Stromal cell of bone marrow (primary cell): ENCODE results near the gene ERN2.
A peak's percentile ranks its signal among the peaks of the same experiment; 100 is the strongest.
"Not testable (repeated sequence)": the region's sequence is repeated elsewhere in the genome, so short reads cannot be mapped to it uniquely, and the experiment has no call there.

Experiments
- DNase-seq: peaks from one replicate; pipeline ENCODE4 v3.0.0-alpha.2; 2012; ENCODE audit warnings: low read depth

Gene ERN2

GRCh38 chr16:23712976-23713375, at the start of gene ERN2:
ERN2 (minus strand) TSS chr16:23713222; CDS start chr16:23713187, 35 bp downstream.
- no peak for DNase-seq

DNA sequence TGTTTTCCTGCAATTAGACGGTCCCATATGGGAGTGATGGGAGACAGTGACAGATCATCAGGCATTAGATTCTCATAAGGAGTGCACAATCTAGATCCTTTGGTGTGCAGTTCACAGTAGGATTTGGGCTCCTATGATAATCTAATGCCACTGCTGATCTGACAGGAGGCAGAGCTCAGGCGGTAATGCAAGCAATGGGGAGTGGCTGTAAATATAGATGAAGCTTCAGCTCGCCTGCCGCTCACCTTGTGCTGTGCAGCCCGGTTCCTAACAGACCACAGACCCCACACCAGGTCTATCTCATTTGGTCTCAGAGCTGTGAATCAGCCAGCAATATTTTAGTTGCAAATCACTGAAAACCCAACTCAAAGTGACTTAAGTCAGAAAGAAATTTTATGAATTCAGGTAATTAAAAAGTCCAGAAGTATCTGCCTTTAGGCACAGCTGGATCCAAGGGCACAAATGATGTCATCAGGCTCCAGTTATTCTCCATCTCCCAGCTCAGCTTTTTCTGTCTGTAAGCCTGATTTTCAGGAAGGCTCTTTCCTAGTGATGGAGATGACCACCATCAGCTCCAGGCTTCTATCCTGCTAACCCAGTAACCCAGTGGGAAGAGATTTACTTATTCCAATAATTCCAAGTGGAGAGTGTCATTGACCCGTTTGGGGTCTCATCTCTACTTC, 45.1 kb upstream of the ERN2 start:
- no peak for DNase-seq

DNA sequence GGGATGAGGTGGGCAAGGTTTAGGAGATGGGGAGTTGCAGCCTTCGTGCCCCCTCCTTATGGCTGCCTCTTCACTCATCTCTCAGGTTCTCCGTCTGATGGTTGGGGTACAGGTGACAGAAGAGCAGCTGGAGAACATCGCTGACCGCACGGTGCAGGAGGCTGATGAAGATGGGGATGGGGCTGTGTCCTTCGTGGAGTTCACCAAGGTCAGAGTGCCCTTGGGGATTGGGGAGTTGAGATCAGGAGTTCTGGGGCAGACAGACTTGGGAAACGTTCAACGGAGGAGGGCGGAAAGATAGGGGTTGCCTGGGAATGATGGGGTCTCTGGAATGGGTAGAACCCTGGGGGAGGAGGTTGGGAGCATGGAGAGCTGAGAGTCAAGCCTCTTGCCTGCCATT, 44.1 kb upstream of the ERN2 start:
- no peak for DNase-seq

DNA sequence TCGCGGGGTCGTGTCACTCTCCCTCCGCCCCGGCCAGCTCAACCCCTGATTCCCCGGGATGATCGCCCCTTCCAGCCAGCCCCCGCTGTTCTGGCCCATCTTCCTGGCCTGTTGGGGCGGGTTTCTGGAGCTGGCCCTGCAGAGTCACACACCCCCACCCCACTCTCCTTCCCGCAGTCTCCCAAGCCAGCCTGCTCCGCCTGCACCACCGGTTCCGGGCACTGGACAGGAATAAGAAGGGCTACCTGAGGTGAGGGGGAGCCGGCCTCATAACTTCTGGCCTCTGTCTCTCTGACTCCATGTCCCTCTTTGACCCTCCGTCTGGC, 42.4 kb upstream of the ERN2 start:
- no peak for DNase-seq

DNA sequence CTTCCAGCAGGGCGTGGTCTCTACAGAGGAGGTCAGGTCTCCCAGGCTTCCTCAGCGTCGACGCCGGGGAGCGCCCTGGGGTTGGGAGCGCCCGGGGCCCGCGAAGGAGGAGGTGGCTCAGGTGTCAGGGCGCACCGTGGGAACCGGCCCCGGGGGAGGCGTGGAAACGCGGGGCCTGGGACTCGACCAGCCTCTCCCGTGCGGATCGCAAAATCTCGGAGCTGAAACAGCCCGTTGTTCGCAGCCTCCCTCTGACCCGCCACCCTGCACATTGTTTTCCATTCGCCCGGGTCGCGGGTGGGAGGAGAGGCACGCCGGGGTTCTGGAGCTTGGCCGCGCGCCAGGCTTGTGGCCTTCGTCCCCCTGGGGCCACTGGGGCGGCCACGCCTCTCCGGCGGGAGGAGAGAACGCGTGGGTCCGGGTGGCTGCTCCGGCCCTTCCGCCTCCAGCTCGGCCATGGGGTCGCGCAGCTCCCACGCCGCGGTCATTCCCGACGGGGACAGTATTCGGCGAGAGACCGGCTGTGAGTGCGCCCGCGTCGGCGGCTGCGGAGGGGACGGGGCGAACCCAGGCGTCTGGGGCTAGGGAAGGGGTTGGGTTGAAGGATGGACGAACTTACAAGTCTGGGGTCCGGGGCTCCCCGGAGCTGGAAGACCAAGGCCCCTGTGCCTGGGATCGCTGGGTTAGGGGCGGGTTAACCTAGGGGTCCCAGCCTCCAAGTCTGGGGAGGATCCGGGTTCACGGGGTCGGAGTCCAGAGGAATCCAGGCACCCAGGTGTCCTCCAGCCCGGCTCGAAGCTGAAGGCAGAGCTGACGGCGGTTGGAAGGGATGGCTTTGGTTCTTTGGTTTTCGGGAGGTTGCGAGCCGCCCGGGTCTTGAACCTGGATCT, 41.8 kb upstream of the ERN2 start, which contains the start of gene CHP2:
Gene CHP2 (plus strand): TSS at position 433 of the 890 bp plus-strand sequence. CDS start 24 bp downstream, at position 457.
- DNase-seq, result no peak

DNA sequence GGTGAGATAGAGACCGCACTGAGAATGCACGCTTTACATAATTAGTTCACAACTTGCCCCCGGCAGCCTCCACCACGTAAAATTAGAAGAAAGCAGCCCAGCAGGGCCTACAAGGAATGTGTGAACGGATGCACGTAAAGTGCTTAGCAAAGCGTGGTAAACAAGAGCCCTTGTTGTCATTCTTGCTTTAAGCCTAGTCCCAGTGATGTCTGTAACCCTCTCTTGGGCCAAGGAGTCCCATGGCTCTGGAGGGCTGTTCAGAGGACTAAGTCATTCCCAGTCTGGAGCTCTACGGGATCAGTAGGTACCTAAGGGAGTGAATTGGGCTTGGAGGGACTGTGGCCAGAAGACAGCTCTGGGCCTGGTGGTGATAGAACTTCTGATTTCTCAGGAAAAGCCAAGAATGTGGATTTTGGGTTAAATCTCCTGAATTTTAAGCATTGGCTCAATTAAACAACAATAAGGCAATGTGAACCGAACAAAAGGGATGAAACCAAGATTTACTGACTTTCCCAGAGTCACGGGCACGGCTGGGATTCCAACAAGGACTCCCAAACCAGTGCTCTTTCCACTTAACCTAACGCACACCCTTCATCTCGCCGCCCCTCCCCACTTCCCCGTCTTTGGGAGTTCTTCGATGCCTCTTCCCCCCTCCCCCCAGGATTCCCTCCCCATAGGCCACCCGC, 41.0 kb upstream of the ERN2 start:
- DNase-seq, result no peak

DNA sequence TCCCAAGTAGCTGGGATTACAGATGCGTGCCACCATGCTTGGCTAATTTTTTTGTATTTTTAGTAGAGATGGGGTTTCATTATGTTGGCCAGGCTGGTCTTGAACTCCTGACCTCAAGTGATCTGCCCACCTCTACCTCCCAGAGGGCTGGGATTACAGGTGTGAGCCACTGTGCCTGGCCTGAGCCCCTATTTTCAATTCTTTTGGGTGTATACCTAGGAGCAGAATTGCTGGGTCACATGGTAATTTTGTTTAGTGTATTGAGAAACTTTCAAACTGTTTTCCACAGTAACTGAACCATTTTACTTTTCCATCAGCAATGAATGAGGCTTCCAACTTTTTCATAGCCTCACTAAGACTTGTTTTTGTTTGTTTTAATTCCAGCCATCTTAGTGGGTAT, 38.0 kb upstream of the ERN2 start:
- not testable (repeated sequence) for DNase-seq

- DNase-seq, result no peak
Observed at GRCh38 chr16:23748630-23749029, 35.6 kb upstream of the ERN2 start.

- DNase-seq, result no peak
Observed at GRCh38 chr16:23745263-23745662, 32.2 kb upstream of the ERN2 start.

- no peak for DNase-seq
Observed at GRCh38 chr16:23742766-23743165, 29.7 kb upstream of the ERN2 start.

DNA sequence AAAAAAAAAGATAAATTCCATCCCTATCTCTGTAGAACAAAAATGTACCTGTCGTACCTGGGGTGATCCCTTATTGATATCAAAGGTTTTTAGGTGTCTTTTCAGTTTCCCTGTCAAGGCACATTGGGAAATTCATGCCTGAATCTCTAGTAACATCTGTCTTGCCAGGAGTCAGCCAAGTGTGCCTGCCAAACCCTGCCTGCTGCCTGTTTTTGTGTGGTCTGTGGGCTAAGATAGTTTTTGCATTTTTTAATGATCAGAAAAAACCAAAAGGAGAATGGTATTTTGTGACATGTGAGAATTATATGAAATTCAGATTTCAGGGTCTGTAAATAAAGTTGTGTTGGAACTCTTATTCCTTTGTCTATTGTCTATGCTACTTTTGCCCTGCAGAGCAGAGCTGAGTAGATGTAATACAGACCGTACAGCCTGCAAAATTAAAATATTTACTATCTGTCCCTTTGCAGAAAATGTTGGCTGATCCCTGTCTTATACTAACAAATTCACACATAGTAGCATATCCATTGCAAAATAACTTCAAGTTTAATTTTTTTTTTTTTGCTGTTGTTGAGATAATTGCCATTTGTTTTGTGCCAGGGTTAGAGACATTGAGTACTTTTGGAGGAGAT, 28.8 kb upstream of the ERN2 start:
- no peak for DNase-seq

GRCh38 chr16:23739516-23739915, 26.5 kb upstream of the ERN2 start:
- no peak for DNase-seq

- not testable (repeated sequence) for DNase-seq
Observed at GRCh38 chr16:23737423-23738028, 24.5 kb upstream of the ERN2 start.

DNA sequence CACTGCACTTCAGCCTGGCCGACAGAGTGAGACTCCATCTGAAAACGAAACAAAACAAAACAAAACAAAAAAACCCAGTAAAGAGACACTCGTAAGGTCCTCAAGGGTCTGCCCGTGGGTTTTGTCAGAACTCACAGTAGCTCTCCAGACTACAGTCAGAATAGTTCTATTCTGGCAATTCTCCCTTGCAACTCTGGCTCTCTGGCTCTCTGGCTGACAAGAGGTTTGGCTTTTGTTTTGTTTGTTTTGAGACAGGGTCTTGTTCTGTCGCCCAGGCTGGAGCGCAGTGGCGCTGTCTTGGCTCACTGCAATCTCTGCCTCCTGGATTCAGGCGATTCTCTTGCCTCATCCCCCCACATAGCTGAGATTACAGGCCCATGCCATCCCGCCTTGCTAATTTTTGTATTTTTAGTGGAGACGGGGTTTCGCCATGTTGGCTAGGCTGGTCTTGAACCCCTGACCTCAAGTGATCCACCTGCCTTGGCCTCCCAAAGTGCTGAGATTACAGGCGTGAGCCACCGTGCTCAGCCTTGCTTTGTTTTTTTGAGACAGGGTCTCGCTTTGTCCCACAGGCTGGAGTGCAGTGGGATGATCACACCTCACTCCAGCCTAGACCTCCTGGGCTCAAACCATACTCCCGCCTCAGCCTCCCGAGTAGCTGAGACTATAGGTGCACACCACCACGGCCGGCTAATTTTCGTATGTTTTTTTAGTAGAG, 21.3 kb upstream of the ERN2 start:
- DNase-seq, result no peak

DNA sequence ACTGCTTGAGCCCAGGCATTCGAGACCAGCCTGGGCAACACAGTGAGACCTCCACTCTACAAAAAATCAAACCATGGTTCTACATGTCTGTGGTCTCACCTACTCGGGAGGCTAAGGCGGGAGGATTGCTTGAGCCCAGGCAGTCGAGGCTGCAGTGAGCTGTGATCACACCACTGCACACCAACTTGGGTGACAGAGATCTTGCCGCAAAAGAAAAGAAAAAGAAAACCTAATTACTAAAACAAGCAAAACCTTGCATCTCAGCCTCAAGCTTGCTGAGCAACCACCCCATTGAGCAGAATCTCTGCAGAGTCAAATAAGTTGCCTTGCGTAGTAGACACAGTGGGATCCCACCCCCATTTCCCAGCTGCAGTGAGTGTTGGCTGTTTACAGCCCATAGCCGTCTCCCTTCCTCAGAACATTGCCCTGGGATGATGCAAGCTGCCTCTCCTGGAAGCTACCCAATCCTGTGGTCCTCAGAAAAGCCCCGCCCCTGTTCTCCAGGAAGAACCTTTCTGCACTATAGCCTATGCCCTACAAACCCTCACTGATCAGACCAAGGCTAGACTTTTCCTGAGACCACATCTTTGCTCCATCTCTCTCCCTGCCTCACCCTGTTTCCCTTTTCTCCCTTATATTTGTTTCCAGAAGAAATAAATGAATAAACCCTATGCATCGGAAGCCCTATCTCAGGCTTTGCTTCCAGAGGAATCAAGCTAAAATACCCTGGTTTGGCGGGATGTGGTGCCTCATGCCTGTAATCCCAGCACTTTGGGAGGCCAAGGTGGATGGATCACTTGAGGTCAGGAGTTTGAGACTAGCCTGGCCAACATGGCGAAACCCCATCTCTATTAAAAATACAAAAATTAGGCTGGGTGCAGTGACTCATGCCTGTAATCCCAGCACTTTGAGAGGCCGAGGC, 16.7 kb upstream of the ERN2 start:
- peak; percentile 24 for DNase-seq

DNA sequence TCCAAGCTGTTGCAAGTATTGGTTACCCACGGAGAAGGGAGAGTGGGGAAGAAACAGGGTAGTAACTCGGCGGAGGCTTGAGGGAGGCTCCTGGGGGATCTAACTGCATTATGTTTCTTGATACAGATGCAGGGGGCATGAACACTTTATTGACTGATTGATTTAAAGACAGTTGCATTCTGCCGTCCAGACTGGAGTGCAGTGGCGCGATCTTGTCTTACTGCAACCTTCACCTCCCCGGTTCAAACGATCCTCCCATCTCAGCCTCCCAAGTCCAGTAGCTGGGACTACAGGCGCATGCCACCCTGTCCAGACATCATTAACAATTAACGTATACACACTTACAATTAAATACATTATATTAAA, 15.1 kb upstream of the ERN2 start:
- DNase-seq, result no peak

DNA sequence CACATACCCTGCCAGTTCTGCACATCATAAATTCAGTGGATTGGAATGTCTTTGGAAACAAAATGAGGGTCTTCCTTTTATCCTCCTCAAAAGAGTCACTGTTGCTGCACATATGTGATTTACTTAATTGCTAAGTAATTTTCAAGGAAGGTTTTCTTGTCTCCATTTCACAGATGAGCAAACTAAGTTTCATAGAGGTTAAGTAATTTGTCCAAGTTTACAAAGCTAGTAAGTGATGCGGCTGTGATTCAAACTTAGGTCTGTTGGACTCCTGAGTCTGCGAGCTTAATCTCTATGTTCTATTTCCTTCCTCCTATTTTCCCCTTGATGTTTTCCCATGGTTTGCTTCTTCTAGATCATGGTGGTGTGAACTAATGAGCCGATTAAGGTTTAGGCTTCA, 13.7 kb upstream of the ERN2 start:
- no peak for DNase-seq

GRCh38 chr16:23724785-23725131, 11.7 kb upstream of the ERN2 start:
- DNase-seq, result no peak

GRCh38 chr16:23724096-23724784, 11.2 kb upstream of the ERN2 start:
- DNase-seq, result no peak
